Measurements from ENCODE around the gene KSR2.
A peak's percentile ranks its signal among the peaks of the same experiment; 100 is the strongest.
"Not testable (repeated sequence)": the region's sequence is repeated elsewhere in the genome, so short reads cannot be mapped to it uniquely, and the experiment has no call there.

KSR2 gene

GRCh38 chr12:117968826-117969659 is at the start of gene KSR2:
KSR2 (minus strand) TSS chr12:117968990; CDS start chr12:117968255, 735 bp downstream.
- peak in 56 of 58 donors; percentile 3 to 89 (median 46) for DNase-seq

GRCh38 chr12:118017926-118018325 is 49.1 kb upstream of the KSR2 start:
- no peak for DNase-seq

DNA sequence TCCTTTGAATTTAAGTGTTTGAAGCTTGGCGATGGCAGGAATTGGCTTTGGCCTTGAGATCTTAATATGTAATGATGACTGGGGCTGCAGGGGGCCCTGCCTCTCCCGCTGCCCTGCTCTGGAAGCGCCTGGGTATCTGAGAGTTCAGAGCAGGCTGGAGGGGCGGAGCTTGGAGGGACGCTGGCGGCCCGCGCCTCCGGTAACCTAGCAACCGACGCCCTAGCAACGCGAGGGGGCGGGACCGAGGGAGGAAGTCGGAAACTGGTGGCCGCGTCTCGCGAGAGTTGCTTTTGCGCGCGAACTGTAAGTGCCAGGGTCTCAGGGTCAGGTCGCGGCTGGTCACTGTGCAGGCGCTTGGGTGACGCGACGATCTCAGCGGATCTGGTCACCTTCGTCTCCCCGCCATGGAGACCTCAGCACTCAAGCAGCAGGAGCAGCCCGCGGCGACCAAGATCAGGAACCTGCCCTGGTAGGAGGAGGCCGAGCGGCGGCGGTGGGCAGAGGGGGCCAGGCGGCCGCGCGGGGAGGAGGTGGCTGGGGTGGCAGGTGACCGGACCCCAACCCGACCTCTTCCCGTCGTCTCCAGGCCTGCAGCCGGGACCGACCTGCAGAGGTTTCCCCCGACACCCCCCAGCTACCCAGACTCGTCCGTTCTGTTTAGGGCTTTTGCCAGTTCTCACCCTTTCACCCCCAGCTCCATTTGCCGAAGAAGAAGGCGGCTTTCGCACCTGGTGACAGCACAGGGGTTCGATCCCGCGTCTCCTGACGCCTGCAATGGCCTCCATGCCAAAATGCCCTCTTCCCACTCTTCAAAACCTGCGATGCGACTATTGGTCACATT is 47.9 kb upstream of the KSR2 start, which contains the start of gene RFC5:
TSS of gene RFC5 (plus strand) at position 280 of the 841 bp plus-strand sequence. CDS start at position 405, 125 bp downstream.
- peak; percentile 45 to 96 (median 91) for DNase-seq

GRCh38 chr12:118015944-118016343 is 47.2 kb upstream of the KSR2 start:
- DNase-seq = no peak

GRCh38 chr12:118015306-118015705 is 46.5 kb upstream of the KSR2 start:
- no peak for DNase-seq

DNA sequence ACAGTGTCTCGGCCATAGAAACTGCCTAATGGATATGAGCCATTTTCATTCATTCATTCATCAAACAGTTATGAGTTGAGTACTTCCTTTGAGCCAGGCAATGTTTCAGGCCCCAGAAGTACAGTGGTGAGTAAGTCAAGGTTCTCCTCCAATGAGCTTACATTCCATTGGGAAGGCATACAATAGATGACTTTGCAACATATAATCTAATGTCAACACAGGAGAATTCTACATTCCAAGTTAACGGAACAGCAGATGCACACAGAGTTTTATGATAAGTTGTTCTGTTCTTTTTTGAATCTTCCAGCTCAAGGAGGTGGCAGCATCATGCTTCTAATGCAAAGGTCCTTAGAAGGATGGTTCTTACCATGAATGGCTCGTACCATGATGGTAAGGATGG is 44.5 kb upstream of the KSR2 start:
- no peak for DNase-seq

DNA sequence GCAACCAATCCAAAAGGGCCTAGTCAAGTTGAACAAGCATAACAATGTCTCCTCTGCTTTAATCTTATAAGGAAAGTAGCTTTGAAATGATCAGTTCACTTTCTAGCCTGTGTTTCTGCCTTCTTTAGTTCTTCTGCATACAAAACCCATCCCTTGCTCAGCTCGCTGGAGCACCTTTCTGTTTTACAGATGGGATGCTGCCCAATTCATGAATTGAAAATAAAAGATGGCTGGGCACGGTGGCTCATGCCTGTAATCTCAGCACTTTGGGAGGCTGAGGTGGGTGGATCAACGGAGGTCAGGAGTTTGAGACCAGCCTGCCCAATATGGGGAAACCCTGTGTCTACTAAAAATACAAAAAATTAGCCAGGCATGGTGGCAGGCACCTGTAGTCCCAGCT is 43.2 kb upstream of the KSR2 start:
- DNase-seq = no peak

- no peak for DNase-seq
Measured at GRCh38 chr12:118011377-118011776, 42.6 kb upstream of the KSR2 start.

- DNase-seq = no peak
Measured at GRCh38 chr12:118010903-118011302, 42.1 kb upstream of the KSR2 start.

DNA sequence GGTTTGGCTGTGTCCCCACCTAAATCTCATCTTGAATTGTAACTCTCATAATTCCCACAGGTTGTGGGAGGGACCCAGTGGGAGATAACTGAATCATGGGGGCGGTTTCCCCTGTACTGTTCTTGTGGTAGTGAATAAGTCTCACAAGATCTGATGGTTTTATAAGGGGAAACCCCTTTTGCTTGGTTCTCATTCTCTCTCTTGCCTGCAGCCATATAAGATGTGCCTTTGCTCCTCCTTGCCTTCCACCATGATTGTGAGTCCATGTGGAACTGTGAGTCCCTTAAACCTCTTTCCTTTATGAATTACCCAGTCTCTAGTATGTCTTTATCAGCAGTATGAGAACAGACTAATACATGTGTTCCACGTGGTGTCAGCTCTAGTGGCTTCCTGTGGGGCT is 31.0 kb upstream of the KSR2 start:
- not testable (repeated sequence) for DNase-seq

GRCh38 chr12:117998719-117999118 is 29.9 kb upstream of the KSR2 start:
- no peak for DNase-seq

DNA sequence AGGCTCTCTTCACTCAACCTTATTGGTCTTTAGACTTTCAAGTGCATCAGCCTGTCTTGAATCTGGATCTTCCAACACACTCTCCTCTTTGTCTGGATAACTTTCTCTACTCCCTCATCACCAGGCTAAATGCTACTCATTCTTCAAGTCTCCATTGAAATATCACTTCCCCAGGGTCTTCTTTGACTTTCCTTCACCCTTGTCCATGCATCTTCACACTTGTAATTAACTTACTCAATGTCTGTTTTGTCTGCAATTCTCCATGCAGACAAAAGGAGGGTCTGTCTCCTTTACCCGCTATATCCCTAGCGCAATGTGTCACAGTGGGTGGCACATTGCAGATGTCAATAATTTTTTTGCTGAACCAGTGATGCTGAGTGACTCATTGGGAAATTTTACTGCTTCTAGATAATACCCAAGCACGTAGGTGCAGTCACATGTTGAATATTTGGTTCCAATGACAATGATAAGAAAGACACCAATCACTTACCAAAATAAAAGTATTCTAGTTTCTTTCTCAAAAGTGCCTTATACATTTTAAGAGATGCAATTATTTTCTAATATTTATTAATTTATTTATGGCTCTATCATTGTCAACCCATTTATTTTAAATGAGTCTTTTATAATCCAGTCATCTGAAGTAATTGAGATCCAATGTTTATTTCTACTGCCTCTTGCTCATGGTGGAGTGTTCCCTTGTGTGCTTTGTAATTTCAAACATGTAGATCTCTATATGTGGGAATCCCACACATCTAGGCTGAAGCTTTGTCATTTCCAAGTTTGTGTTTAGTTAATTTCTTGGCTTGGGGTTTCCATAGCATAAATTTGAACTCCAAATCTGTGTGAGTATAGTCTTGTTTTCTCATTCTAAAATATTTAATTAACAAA is 26.0 kb upstream of the KSR2 start:
- no peak for DNase-seq

DNA sequence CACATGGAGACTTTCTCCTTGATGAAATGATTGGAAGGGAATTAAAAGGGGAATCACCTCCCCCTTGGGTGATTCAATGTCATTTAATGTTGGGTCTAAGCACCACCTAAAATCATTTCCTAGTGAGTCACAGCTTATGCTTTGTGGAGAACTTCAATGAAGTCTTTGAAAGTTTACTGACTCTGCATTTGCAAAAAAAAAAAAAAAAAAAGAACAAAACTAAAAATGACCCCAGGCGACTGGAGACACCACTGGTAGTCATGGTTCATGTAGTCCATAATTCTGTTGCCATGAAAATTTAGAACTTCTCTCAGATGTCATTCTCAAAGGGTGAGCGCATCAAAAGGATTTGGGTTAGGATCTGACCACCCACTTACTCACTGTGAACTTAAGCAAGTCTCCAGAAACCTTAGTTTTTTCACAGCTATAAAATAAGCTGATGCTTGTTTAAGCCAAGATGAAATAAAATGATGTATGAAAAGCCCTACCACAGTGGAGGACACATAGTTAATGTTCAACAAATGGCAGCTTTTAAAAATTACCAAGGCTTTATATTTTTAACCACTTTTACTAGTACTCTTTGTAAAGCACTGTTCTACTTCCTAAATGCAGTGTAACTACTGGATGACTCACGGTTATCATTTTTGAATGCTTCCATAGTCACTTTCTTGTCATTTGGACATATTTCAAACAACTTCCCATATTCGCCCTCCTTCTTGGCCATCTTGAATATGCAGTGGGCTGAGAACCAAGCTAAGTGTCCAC is 18.1 kb upstream of the KSR2 start:
- DNase-seq = no peak

DNA sequence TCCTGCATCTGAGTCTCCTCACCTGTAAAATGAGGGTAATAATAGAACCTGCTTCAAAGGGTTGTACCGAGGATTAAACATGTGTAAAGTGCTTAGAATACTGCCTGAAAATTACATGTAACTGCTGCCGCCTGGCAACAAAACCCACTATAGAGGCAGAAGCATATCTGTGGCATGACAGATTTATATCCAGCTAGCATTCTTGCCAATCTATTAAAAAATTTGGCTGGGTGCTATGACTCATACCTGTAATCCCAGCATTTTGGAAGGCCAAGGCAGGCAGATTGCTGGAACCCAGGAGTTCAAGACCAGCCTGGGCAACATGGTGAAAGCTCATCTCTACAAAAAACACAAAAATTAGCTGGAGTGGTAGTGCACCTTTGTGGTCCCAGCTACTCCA is 16.4 kb upstream of the KSR2 start:
- no peak for DNase-seq

GRCh38 chr12:117981267-117981666 is 12.5 kb upstream of the KSR2 start:
- DNase-seq = no peak

- no peak for DNase-seq
Measured at GRCh38 chr12:117980616-117981015, 11.8 kb upstream of the KSR2 start.

DNA sequence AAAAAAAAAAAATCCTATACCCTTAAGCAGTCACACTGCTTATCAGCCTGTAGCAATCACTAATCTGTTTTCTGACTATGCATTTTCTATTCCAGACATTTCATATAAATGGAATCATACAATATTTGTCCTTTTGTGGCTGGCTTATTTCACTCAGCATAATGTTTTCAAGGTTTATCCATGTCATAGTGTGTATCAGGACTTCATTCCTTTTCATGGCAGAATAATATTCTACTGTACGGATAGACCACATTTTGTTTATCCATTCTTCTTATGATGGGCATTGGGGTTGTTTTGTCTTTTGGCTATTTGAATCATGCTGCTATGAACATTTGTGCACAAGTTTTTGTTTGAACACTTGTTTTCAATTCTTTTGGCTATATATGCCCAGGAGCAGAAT is 8.6 kb upstream of the KSR2 start:
- DNase-seq = no peak

GRCh38 chr12:117975006-117975405 is 6.2 kb upstream of the KSR2 start:
- no peak for DNase-seq

DNA sequence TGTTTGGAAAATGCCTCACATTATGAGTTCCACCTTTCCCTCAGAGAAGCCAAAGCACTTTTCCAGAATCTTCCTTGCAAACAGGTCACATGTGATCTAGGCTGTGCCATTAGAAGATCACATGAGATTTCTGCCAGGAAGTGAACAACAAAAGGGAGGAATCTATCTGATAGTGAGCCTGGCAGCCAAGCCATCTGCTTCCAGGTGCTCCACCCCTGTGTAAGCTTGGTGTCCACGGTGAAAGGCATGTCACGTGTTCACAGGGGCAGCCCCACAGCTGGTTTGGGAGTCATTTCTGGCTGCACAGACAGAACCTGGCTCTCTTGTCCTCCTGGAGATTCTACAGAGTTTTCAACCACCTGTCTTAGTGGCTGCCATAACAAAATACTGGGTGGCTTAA is 3.5 kb upstream of the KSR2 start:
- DNase-seq = no peak

GRCh38 chr12:117970334-117970733 is 1.5 kb upstream of the KSR2 start:
- DNase-seq = no peak

Measured in anterior cingulate cortex (tissue), 58 donors.